ENCODE data around the gene FALEC. TPM values are rescaled to one million over a fixed set of nuclear protein-coding genes. Genes with fewer than 3 reads are reported as not detected.

The FALEC gene
- polyA plus RNA-seq, 1 donor from 2014 or later, result not detected

DNA sequence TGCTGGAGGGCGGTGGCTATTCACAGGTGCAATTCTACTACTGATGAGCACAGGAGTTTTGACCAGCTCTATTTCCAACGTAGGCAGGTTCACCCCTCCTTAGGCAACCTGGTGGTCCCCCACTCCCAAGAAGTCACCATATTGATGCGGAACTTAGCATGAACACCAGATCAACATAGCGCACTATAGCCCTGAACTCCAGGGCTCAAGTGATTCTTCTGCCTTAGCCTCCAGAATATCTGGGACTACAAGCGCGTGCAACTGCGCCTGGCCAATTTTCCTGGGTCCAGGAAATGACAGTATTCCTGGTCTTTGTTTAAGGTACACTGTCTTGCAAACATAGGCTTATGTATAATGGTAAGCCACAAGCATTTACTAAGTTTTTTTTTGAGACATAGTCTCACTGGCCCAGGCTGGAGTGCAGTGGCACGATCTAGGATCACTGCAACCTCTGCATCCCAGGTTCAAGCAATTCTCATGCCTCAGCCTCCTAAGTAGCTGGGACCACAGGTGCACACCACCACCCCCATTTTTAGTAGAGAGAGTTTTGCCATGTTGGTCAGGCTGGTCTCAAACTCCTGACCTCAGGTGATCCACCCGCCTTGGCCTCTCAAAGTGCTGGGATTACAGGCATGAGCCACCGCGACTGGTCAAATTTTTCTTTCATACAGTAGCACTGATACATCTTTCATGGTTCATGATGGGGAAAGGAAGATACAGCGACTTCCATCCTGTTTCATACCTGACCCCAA, 51.2 kb downstream of the FALEC start:
- Histone ChIP-seq H3K27ac (ENCODE audit: low read length) (no peak overlapping the region), H3K9me2 (ENCODE audit: insufficient read depth, low read length) (no peaks in the 10 kb centered on the region), H3K9ac (ENCODE audit: low read length) (no peak overlapping the region), H3K4me2 (ENCODE audit: low read length) (no peak overlapping the region), H2AFZ (ENCODE audit: low read depth, low read length) (no peak overlapping the region), H3K27me3 (ENCODE audit: insufficient read depth, low read depth, low read length) (no peaks in the 10 kb centered on the region), H3F3A (ENCODE audit: insufficient read depth, low read length, poor library complexity, severe bottlenecking) (peaks cover 4% of the 10 kb centered on the region), H4K20me1 (ENCODE audit: insufficient read depth) (no peaks in the 10 kb centered on the region), H3K36me3 (ENCODE audit: insufficient read depth, low read length) (no peaks in the 10 kb centered on the region), H3K79me2 (replicated peaks; ENCODE audit: insufficient read depth, low read length) (peaks cover 34% of the 10 kb centered on the region), H3K9me3 (ENCODE audit: low read length) (no peaks in the 10 kb centered on the region), H3K4me3 (ENCODE audit: low read length) (no peak overlapping the region)
- TF ChIP-seq SMC3 (conservative IDR thresholded peaks at IDR 0.05; ENCODE audit: poor library complexity), result no peak
- no peak for TF ChIP-seq EP300 (conservative IDR thresholded peaks at IDR 0.05; ENCODE audit: poor library complexity, severe bottlenecking)
- no peak for TF ChIP-seq CTCF (IDR thresholded peaks at IDR 0.05; ENCODE audit: poor library complexity, severe bottlenecking)
- no peak for TF ChIP-seq POLR2AphosphoS5 (IDR thresholded peaks at IDR 0.05)
- no peak for TF ChIP-seq RAD21 (conservative IDR thresholded peaks at IDR 0.05)
- TF ChIP-seq MXI1 (conservative IDR thresholded peaks at IDR 0.05; ENCODE audit: poor library complexity, severe bottlenecking), result no peak
- TF ChIP-seq TAF1 (IDR thresholded peaks at IDR 0.05; ENCODE audit: low read depth), result no peak
- no peak for TF ChIP-seq REST (IDR thresholded peaks at IDR 0.05; ENCODE audit: borderline replicate concordance)
- no peak for TF ChIP-seq EZH2 (IDR thresholded peaks at IDR 0.05; ENCODE audit: borderline replicate concordance, insufficient read depth, low read length, poor library complexity, severe bottlenecking)

- peaks cover 35% of the 10 kb centered on the region for H3K79me2 ChIP-seq (replicated peaks; ENCODE audit: insufficient read depth, low read length)
- no peak for TF ChIP-seq MXI1 (conservative IDR thresholded peaks at IDR 0.05; ENCODE audit: poor library complexity, severe bottlenecking)
- TF ChIP-seq RAD21 (conservative IDR thresholded peaks at IDR 0.05), result no peak
- no peak for TF ChIP-seq CTCF (IDR thresholded peaks at IDR 0.05; ENCODE audit: poor library complexity, severe bottlenecking)
- no peak for TF ChIP-seq EP300 (conservative IDR thresholded peaks at IDR 0.05; ENCODE audit: poor library complexity, severe bottlenecking)
- TF ChIP-seq TAF1 (IDR thresholded peaks at IDR 0.05; ENCODE audit: low read depth), result no peak
- no peak for TF ChIP-seq SMC3 (conservative IDR thresholded peaks at IDR 0.05; ENCODE audit: poor library complexity)
- TF ChIP-seq POLR2AphosphoS5 (IDR thresholded peaks at IDR 0.05), result no peak
- no peak for TF ChIP-seq REST (IDR thresholded peaks at IDR 0.05; ENCODE audit: borderline replicate concordance)
- TF ChIP-seq EZH2 (IDR thresholded peaks at IDR 0.05; ENCODE audit: borderline replicate concordance, insufficient read depth, low read length, poor library complexity, severe bottlenecking), result no peak
- H3K36me3 ChIP-seq (ENCODE audit: insufficient read depth, low read length), result no peaks in the 10 kb centered on the region
- H3K27me3 ChIP-seq (ENCODE audit: insufficient read depth, low read depth, low read length), result no peaks in the 10 kb centered on the region
- no peak overlapping the region for H3K9ac ChIP-seq (ENCODE audit: low read length)
- H3K9me3 ChIP-seq (ENCODE audit: low read length), result no peaks in the 10 kb centered on the region
- no peaks in the 10 kb centered on the region for H4K20me1 ChIP-seq (ENCODE audit: insufficient read depth)
- no peak overlapping the region for H2AFZ ChIP-seq (ENCODE audit: low read depth, low read length)
- peaks cover 4% of the 10 kb centered on the region for H3F3A ChIP-seq (ENCODE audit: insufficient read depth, low read length, poor library complexity, severe bottlenecking)
- peak overlapping the region; percentile 40 for H3K4me3 ChIP-seq (ENCODE audit: low read length)
- no peaks in the 10 kb centered on the region for H3K9me2 ChIP-seq (ENCODE audit: insufficient read depth, low read length)
- no peak overlapping the region for H3K27ac ChIP-seq (ENCODE audit: low read length)
- no peak overlapping the region for H3K4me2 ChIP-seq (ENCODE audit: low read length)
These were observed 51.8 kb downstream of the FALEC start for GRCh38 chr1:150567341-150567716.
